Spinal cord (tissue), 10 donors: ENCODE results near the gene ZNF280B. TPM values are rescaled to one million over a fixed set of nuclear protein-coding genes. Genes with fewer than 3 reads are reported as not detected.
"Not testable (repeated sequence)": the region's sequence is repeated elsewhere in the genome, so short reads cannot be mapped to it uniquely, and the experiment has no call there.

Source experiments
- DNase-seq, 6 donors: peaks; one replicate each; pipeline versions ENCODE4 v3.0.0 to v3.0.0-alpha.2; 2013 to 2015; ENCODE audit warnings: low spot score in 6 of 6, low read depth in 4 of 6
- H3K27ac ChIP-seq: one replicate; pipeline ENCODE4 v1.5.1; 2013; ENCODE audit warnings: low read depth, low read length, control low read depth
- H3K27me3 ChIP-seq: one replicate; pipeline ENCODE4 v1.6.1; 2013; ENCODE audit warnings: low read length; ENCODE audit not compliant: control insufficient read depth, insufficient read depth
- H3K36me3 ChIP-seq: one replicate; pipeline ENCODE4 v1.6.1; 2013; ENCODE audit warnings: low read length; ENCODE audit not compliant: control insufficient read depth, insufficient read depth
- H3K4me1 ChIP-seq: one replicate; pipeline ENCODE4 v1.6.1; 2013; ENCODE audit warnings: low read length; ENCODE audit not compliant: control insufficient read depth, insufficient read depth
- H3K4me3 ChIP-seq: one replicate; pipeline ENCODE4 v1.5.1; 2013; ENCODE audit warnings: low read depth, low read length, control low read depth
- H3K9me3 ChIP-seq: one replicate; pipeline ENCODE4 v1.6.1; 2013; ENCODE audit warnings: low read length; ENCODE audit not compliant: control insufficient read depth, insufficient read depth
- WGBS: methylation state at CpG from one replicate; pipeline ENCODE4 v1.1.5; 2013; ENCODE audit warnings: missing lambda C conversion rate; ENCODE audit not compliant: insufficient coverage; 5-methylcytosine and 5-hydroxymethylcytosine counted together
- polyA plus RNA-seq, 2 donors: library from polyadenylated mRNA; unstranded; fragments of 120-200 nt; gene quantifications; one replicate each; pipeline ENCODE4 v1.2.1, GENCODE V29; 2013; ENCODE audit not compliant: insufficient read length in 2 of 2
- total RNA-seq, 2 donors: library from RNA; depleted of rRNA in 1 of 2; stranded (reverse); fragments of 120-200 nt in 1 of 2; fragments of >200 nt in 1 of 2; gene quantifications; one replicate each; pipeline versions ENCODE4 v1.2.3 to v1.2.4, GENCODE V29; 2013 to 2014
- donor health status: healthy.

Gene ZNF280B
- total and polyA plus RNA-seq, 4 donors, result 3.4 to 5.0 (median 4.3) TPM

DNA sequence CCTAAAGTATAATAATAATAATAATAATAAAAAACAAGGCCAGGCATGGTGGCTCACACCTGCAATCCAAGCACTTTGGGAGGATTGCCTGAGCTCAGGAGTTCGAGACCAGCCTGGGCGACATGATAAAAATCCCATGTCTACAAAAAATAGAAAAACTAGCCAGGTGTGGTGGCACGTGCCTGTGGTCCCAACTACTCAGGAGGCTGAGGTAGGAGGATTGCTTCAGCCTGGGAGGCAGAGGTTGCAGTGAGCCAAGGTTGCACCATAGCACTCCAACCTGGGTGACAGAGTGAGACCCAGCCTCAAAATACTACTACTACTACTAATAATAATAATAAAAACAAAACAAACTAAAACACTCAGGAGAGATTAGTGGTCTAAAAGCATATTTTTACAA is 27.1 kb upstream of the ZNF280B start:
- peaks cover 2% of the 10 kb centered on the region for H3K27me3 ChIP-seq
- H3K36me3 ChIP-seq, result no peaks in the 10 kb centered on the region
- H3K4me1 ChIP-seq, result no peaks in the 10 kb centered on the region
- no peak for DNase-seq
- H3K27ac ChIP-seq, result no peak overlapping the region
- WGBS, result 80% methylated on average over 2 of the region's 3 CpGs
- no peak overlapping the region for H3K4me3 ChIP-seq
- no peaks in the 10 kb centered on the region for H3K9me3 ChIP-seq

DNA sequence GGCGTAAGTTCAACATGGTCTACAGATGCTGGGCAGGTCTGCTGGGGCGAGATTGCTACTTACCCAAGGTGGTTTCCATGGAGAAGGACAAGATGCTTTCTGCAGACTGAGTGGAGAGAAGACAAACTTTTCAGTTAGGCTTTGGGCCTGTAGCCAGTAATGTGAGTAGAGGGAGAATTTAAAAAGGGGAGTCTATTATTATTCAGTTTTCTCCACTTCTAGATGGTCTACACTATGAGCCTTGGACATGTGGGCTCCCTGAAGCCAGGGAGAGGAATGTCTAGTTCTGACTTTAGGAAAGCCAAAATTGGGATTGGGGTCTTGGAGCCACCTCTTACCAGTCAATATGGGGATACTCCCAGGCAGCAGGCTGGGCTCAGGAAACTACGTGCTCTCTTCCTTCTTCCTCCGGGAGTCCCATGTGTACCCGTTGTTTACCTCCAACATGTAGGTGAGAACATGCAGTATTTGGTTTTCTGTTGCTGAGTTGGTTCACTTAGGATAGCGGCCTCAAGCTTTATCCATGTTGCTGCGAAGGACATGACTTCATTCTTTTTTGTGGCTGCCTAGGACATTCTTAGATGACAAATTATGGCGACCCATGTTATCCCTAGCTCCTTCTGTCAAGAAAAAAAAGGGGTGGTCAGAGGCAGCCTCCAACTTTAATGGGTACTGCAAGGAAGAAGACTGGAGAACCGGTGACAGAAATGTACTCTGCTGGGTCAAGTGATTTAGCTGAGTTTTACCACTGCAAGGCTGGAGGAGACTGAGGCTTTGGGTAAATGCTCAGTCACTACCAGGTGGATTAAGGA is 26.3 kb upstream of the ZNF280B start:
- 86% methylated on average over 7 of the region's 9 CpGs for WGBS
- Histone ChIP-seq H3K9me3 (no peaks in the 10 kb centered on the region), H3K36me3 (no peaks in the 10 kb centered on the region), H3K27me3 (peaks cover 2% of the 10 kb centered on the region), H3K27ac (no peak overlapping the region), H3K4me3 (no peak overlapping the region), H3K4me1 (no peaks in the 10 kb centered on the region)
- DNase-seq, result no peak

DNA sequence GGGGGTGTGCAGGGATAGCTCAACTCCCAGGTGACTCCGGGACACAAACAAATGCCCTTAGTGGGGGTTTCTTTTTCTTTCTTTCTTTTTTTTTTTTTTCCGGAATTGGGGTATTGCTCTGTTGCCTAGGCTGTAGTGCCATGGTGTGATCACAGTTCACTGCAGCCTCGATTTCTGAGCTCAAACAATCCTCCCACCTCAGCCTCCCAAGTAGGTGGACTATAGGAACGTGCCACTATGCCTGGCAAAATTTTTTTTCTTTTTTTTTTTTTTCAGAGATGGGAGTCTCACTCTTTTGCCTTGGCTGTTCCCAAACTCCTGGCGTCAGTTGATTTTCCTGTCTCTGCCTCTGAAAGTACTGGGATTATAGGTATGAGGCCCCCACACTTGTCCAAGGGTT is 25.3 kb upstream of the ZNF280B start:
- Histone ChIP-seq H3K27ac (no peak overlapping the region), H3K27me3 (peaks cover 2% of the 10 kb centered on the region), H3K36me3 (no peaks in the 10 kb centered on the region), H3K9me3 (no peaks in the 10 kb centered on the region), H3K4me3 (no peak overlapping the region), H3K4me1 (no peaks in the 10 kb centered on the region)
- 60% methylated on average over 1 of the region's 5 CpGs for WGBS
- no peak for DNase-seq

DNA sequence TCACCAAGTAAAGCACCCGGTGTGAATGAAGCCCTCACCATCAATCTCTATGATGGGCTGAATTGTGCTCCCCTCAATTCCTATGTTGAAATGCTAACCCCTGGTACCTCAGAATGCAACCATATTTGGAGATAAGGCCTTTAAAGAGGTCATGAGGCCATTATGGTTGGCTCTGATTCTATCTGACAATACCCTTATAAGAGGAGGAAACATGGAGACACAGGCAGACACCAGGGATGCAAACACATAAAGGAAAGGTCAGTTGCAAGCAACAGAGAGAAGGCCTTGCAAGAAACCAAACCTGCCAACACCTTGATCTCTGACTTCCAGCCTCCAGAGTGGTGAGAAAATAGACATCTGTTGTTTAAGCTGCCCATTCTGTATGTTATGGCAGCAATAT is 24.9 kb upstream of the ZNF280B start:
- Histone ChIP-seq H3K36me3 (no peaks in the 10 kb centered on the region), H3K9me3 (no peaks in the 10 kb centered on the region), H3K27ac (no peak overlapping the region), H3K27me3 (peaks cover under 1% of the 10 kb centered on the region), H3K4me1 (no peaks in the 10 kb centered on the region), H3K4me3 (no peak overlapping the region)
- no peak for DNase-seq
- WGBS, result no CpG with 5 or more reads among the region's 1 CpG

DNA sequence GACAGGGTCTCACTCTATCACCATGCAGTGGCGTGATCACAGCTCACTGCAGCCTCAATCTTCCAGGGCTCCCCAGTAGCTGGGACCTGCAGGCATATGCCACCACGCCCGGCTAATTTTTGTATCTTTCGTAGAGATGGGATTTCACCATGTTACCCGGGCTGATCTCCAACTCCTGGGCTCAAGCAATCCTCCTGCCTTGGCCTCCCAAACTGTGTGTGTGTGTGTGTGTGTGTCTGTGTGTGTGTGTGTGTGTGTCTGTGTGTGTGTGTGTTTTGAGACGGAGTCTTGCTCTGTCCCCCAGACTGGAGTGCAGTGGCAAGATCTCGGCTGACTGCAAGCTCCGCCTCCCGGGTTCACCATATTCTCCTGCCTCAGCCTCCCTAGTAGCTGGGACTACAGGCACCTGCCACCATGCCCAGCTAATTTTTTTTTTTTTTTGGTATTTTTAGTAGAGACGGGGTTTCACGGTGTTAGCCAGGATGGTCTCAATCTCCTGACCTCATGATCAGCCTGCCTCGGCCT is 24.1 kb upstream of the ZNF280B start:
- H3K9me3 ChIP-seq, H3K27ac ChIP-seq, H3K27me3 ChIP-seq, H3K4me3 ChIP-seq, H3K36me3 ChIP-seq, H3K4me1 ChIP-seq, DNase-seq: not testable (repeated sequence)
- WGBS, result 91% methylated on average over 3 of the region's 12 CpGs

DNA sequence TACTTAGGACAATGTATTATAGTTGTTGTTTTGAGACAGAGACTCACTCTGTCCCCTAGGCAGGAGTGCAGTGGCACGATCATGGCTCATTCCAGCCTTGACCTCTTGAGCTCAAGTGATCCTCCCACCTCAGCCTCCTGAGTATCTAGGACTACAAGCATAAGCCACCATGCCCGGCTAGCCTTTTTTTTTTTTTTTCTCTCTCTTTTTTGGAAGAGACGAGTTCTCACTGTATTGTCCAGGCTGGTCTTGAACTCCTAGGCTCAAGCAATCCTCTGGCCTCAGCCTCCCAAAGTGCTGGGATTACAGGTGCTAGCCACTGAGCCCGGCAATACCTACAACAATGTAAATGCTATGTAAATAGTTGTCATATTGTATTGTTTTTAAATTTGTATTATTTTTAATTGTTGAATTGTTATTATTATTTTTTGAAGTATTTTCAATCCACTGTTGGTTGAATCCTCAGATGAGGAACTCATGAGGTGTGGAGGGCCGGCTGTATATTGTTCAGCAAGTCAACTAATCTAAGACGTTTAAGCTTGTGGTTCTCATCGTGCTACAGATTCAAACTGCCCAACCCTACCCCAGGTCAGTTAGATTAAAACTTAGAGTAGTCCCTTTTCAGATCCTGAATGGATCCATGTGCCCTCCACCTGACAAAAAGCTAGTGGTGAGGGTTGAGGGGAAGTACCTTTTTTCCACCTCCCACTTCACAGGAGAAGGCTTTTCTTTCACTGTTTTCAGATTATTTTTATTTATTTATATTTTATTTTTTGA is 23.4 kb upstream of the ZNF280B start:
- Histone ChIP-seq H3K27me3 (no peaks in the 10 kb centered on the region), H3K36me3 (no peaks in the 10 kb centered on the region), H3K4me1 (no peaks in the 10 kb centered on the region), H3K9me3 (no peaks in the 10 kb centered on the region), H3K4me3 (no peak overlapping the region), H3K27ac (no peak overlapping the region)
- 100% methylated on average over 1 of the region's 7 CpGs for WGBS
- no peak for DNase-seq

DNA sequence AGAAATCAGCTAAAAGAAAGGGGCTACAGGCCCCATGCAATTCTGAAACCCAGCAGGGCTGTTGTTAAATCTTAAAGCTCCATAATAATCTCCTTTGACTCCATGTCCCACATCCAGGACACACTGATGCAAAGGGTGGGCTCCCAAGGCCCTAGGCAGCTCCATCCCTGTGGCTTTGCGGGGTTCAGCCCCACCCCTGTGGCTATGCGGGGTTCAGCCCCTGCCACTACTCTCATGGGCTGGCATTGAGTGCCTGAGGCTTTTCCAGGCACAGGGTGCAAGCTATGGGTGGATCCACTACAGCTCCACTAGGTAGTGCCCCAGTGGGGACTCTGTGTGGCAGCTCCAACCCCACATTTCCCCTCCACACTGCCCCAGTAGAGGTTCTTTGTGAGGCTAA is 20.2 kb upstream of the ZNF280B start:
- Histone ChIP-seq H3K27ac (no peak overlapping the region), H3K27me3 (no peaks in the 10 kb centered on the region), H3K4me1 (no peaks in the 10 kb centered on the region), H3K36me3 (no peaks in the 10 kb centered on the region), H3K4me3 (no peak overlapping the region), H3K9me3 (no peaks in the 10 kb centered on the region)
- WGBS, result 100% methylated on average over 2 of the region's 2 CpGs
- DNase-seq, result no peak

DNA sequence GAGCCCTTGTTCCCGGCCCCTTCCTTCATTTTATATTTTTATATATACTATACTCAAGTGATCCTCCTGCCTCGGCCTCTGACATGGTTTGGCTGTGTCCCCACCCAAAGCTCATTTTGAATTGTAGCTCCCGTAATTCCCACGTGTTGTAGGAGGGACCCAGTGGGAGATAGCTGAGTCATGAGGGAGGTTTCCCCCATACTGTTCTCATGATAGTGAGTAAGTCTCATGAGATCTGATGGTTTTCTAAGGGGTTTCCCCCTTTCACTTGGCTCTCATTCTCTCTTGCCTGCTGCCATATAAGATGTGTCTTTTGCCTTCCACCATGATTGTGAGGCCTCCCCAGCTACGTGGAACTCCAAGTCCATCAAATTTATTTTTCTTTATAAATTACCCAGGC is 18.8 kb upstream of the ZNF280B start:
- WGBS, result 100% methylated on average over 1 of the region's 5 CpGs
- Histone ChIP-seq H3K4me1 (no peaks in the 10 kb centered on the region), H3K9me3 (no peaks in the 10 kb centered on the region), H3K27me3 (no peaks in the 10 kb centered on the region), H3K36me3 (no peaks in the 10 kb centered on the region), H3K4me3 (no peak overlapping the region), H3K27ac (no peak overlapping the region)
- DNase-seq, result no peak

DNA sequence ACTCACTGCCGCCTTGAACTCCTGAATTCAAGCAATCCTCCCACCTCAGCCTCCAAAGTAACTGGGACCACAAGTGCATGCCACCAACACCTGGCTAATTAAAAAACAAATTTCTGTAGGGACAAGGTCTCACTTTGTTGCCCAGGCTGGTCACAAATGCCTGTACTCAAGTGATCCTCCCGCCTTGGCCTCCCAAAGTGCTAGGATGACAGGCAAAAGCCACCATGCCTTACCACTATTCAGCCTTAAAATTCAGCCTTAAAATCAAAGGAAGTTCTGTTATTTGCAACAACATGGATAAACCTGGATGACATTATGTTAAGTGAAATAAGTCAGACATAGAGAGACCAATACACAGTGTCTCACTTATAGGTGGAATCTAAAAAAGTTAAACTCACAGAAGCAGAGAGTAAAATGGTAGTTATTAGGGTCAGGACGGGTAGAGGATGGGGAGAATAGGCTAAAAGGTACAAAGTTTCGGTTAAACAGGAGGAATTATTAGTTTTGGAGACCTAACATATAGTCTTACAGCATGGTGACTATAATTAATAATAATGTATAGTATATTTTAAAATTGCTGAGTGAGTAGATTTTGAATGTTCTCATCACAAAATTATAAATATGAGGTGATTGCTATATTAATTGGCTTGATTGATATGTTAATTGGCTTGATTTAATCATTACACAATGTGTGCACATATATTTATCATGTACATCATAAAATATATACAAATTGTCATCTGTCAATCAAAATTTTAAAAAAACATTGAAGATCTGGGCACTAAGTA is 17.8 kb upstream of the ZNF280B start:
- no peak for DNase-seq
- Histone ChIP-seq H3K36me3 (no peaks in the 10 kb centered on the region), H3K27me3 (no peaks in the 10 kb centered on the region), H3K27ac (no peak overlapping the region), H3K9me3 (no peaks in the 10 kb centered on the region), H3K4me1 (no peaks in the 10 kb centered on the region), H3K4me3 (no peak overlapping the region)
- WGBS, result 89% methylated on average over 3 of the region's 4 CpGs
